Endodermal cell (in vitro differentiated cells): Measurements from ENCODE around the gene PCCA. TPM values are rescaled to one million over a fixed set of nuclear protein-coding genes. Genes with fewer than 3 reads are reported as not detected.
"Not testable (repeated sequence)": the region's sequence is repeated elsewhere in the genome, so short reads cannot be mapped to it uniquely, and the experiment has no call there.

ENCODE experiments used
- DNase-seq: peaks from one replicate; pipeline ENCODE4 v3.0.0-alpha.2; 2017
- H3K27ac ChIP-seq: 2 replicates; pipeline ENCODE4 v1.5.1; 2013; ENCODE audit warnings: mild to moderate bottlenecking, low read depth, low read length, moderate library complexity
- H3K27me3 ChIP-seq: 2 replicates; pipeline ENCODE4 v1.6.1; 2013; ENCODE audit warnings: mild to moderate bottlenecking, low read length, moderate library complexity; ENCODE audit not compliant: insufficient read depth, control insufficient read depth, poor library complexity, severe bottlenecking
- H3K36me3 ChIP-seq: 2 replicates; pipeline ENCODE4 v1.7.0; 2013; ENCODE audit warnings: mild to moderate bottlenecking, low read length, moderate library complexity; ENCODE audit not compliant: control insufficient read depth, insufficient read depth
- H3K4me1 ChIP-seq: one replicate; pipeline ENCODE4 v1.7.0; 2013; ENCODE audit warnings: low read length; ENCODE audit not compliant: control insufficient read depth, insufficient read depth
- H3K4me3 ChIP-seq: 2 replicates; pipeline ENCODE4 v1.5.1; 2013; ENCODE audit warnings: mild to moderate bottlenecking, low read length, moderate library complexity
- H3K9ac ChIP-seq: 2 replicates; pipeline ENCODE4 v1.6.1; 2013; ENCODE audit warnings: mild to moderate bottlenecking, low read length, moderate library complexity; ENCODE audit not compliant: poor library complexity, severe bottlenecking; ENCODE audit errors: extremely low read depth
- H3K9me3 ChIP-seq: 2 replicates; pipeline ENCODE4 v1.6.1; 2013; ENCODE audit warnings: mild to moderate bottlenecking, low read length, moderate library complexity; ENCODE audit not compliant: control insufficient read depth
- H3K27ac Mint-ChIP-seq: 2 replicates; pipeline ENCODE4 v1.8.0; 2020; ENCODE audit warnings: mixed read lengths
- H3K27me3 Mint-ChIP-seq: 2 replicates; pipeline ENCODE4 v1.8.0; 2021; ENCODE audit warnings: mild to moderate bottlenecking, mixed read lengths; ENCODE audit not compliant: insufficient read depth
- H3K36me3 Mint-ChIP-seq: 2 replicates; pipeline ENCODE4 v1.8.0; 2020; ENCODE audit warnings: low read depth, mixed read lengths
- H3K4me1 Mint-ChIP-seq: 2 replicates; pipeline ENCODE4 v1.8.0; 2020; ENCODE audit warnings: mixed read lengths
- H3K4me3 Mint-ChIP-seq: 2 replicates; pipeline ENCODE4 v1.8.0; 2020; ENCODE audit warnings: mild to moderate bottlenecking, moderate library complexity, mixed read lengths
- H3K9me3 Mint-ChIP-seq: 2 replicates; pipeline ENCODE4 v1.8.0; 2020; ENCODE audit warnings: mild to moderate bottlenecking, mixed read lengths
- WGBS, 2 experiments: methylation state at CpG; one replicate each; pipeline versions ENCODE4 v1.1.5 to v1.1.7; 2013; ENCODE audit warnings: missing lambda C conversion rate in 2 of 2, mixed read lengths in 1 of 2; ENCODE audit not compliant: insufficient coverage in 1 of 2, insufficient read length in 1 of 2; 5-methylcytosine and 5-hydroxymethylcytosine counted together
- total RNA-seq, 2 donors: library from RNA; stranded (reverse); fragmentation: NEBNext Ultra II Directional in 1 of 2; extraction: Animal tissue kit (Norgen Biotek cat#: 25700) in 1 of 2; gene quantifications; 2 replicates in 1 of 2; 3 replicates in 1 of 2; pipeline ENCODE4 v1.2.1, GENCODE V29; 2021
- TF ChIP-seq, protein P1 (sequence below): fragments of 200-600 bp; sonication (generic); conservative IDR thresholded peaks from 2 replicates; pipeline ENCODE4 v1.5.0; 2021; ENCODE audit warnings: antibody characterized with exemption, mild to moderate bottlenecking

Gene PCCA
- total RNA-seq, 2 donors from 2014 or later: 60.2 to 67.2 TPM

DNA sequence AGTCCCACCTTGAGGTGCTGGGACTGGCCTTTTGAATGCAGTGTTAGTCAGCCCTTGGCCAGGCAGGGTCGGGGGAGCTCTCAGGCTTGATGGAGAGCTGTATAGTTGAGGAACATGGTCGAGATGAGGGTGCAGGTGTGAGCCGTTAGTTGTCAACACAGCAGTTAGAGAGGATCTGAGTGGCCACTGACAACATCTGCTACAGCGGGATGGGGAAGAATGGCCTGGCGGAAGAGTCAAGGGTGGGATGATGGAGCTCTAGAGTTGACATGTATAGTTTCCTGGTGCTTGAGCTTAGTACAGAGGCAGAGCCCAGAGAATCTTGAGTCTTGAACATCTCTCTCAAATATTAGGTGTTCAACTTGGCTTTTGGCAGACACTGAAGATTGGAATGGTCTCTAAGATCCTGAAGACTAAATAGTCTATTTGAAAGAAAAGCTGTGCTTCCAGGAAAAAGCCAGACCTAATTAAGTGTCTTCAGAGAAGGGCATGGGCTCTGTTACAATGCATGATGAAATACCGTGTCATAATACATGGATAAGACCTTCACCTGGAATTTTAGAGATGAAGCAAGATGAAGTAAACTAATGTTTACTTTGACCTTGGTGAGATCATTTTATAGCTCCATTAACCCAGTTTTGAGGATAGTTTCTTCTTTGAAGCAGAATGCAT, 9.7 kb downstream of the PCCA start:
- peaks cover 4% of the 10 kb centered on the region for H3K9me3 Mint-ChIP-seq
- WGBS, 2 experiments: 95 to 97% methylated on average over 6 of the region's 6 CpGs
- Histone ChIP-seq H3K4me3 (no peak overlapping the region), H3K27me3 (no peaks in the 10 kb centered on the region), H3K4me1 (peaks cover 8% of the 10 kb centered on the region), H3K27ac (no peak overlapping the region), H3K36me3 (peaks cover 24% of the 10 kb centered on the region), H3K9ac (no peak overlapping the region), H3K9me3 (peaks cover 10% of the 10 kb centered on the region)
- H3K4me1 Mint-ChIP-seq: peaks cover 17% of the 10 kb centered on the region
- no peak for DNase-seq
- H3K27ac Mint-ChIP-seq: peak overlapping the region; percentile 13
- H3K27me3 Mint-ChIP-seq: no peaks in the 10 kb centered on the region
- H3K36me3 Mint-ChIP-seq: peaks cover 39% of the 10 kb centered on the region
- H3K4me3 Mint-ChIP-seq: no peak overlapping the region
- TF ChIP-seq, protein P1, sequence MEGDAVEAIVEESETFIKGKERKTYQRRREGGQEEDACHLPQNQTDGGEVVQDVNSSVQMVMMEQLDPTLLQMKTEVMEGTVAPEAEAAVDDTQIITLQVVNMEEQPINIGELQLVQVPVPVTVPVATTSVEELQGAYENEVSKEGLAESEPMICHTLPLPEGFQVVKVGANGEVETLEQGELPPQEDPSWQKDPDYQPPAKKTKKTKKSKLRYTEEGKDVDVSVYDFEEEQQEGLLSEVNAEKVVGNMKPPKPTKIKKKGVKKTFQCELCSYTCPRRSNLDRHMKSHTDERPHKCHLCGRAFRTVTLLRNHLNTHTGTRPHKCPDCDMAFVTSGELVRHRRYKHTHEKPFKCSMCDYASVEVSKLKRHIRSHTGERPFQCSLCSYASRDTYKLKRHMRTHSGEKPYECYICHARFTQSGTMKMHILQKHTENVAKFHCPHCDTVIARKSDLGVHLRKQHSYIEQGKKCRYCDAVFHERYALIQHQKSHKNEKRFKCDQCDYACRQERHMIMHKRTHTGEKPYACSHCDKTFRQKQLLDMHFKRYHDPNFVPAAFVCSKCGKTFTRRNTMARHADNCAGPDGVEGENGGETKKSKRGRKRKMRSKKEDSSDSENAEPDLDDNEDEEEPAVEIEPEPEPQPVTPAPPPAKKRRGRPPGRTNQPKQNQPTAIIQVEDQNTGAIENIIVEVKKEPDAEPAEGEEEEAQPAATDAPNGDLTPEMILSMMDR: no peak

- WGBS, 2 experiments: 94 to 96% methylated on average over 3 to 8 of the region's 8 CpGs
- H3K9me3 ChIP-seq: peaks cover 10% of the 10 kb centered on the region
- H3K4me3 Mint-ChIP-seq, H3K4me3 ChIP-seq, H3K9ac ChIP-seq, H3K9me3 Mint-ChIP-seq, H3K27me3 Mint-ChIP-seq, H3K27ac ChIP-seq, DNase-seq, H3K4me1 ChIP-seq, H3K27me3 ChIP-seq, H3K27ac Mint-ChIP-seq: not testable (repeated sequence)
- peaks cover 17% of the 10 kb centered on the region for H3K4me1 Mint-ChIP-seq
- peaks cover 29% of the 10 kb centered on the region for H3K36me3 ChIP-seq
- peaks cover 44% of the 10 kb centered on the region for H3K36me3 Mint-ChIP-seq
These were observed 10.2 kb downstream of the PCCA start for GRCh38 chr13:100099117-100099445.

DNA sequence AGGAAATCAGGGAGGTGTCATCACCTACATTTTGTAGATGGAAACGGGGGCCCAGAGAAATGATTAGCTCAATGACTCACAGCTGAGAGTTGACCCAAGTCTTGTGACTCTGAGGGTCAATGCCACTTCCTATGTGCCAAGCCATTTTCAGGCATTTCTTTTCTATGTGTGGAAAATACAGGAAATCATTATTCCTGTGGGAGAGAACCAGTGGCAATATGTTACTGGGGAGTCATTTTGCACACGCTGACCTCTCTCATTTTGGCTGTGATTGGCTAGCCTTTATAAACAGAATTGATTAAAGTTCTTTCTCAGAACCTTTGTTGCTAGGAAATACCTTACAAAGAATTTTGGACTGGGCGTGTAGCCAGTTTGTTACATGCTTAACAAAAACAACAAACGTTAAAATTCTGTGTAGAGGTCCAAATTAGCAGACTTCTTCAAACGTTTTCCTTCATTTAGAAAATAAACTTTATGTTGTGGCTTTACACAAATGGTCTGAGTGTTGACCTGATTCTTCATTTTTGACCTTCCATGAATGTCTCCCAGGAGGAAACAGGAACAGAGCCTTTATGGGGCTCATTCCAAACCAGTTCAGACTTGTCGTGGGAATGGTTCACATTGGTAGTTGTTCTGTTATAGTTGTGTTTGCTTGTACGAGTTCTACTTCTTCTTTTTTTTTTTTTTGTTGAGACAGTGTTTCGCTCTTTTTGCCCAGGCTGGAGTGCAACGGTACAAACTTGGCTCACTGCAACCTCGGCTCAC, 11.4 kb downstream of the PCCA start:
- 83 to 89% methylated on average over 9 to 10 of the region's 10 CpGs for WGBS, 2 experiments
- H3K9ac ChIP-seq: no peak overlapping the region
- Mint-ChIP-seq H3K4me1 (peaks cover 14% of the 10 kb centered on the region), H3K36me3 (peaks cover 46% of the 10 kb centered on the region), H3K27me3 (no peaks in the 10 kb centered on the region), H3K4me3 (no peak overlapping the region), H3K27ac (no peak overlapping the region), H3K9me3 (no peaks in the 10 kb centered on the region)
- H3K4me1 ChIP-seq: peaks cover 8% of the 10 kb centered on the region
- DNase-seq: no peak
- H3K36me3 ChIP-seq: peaks cover 32% of the 10 kb centered on the region
- no peaks in the 10 kb centered on the region for H3K9me3 ChIP-seq
- H3K27ac ChIP-seq: peak overlapping the region; percentile 80
- TF ChIP-seq, protein P1: no peak
- peak overlapping the region; percentile 49 for H3K4me3 ChIP-seq
- H3K27me3 ChIP-seq: no peaks in the 10 kb centered on the region
